GM12874 (cell line): Measurements from ENCODE around the gene ARNT2.

Experiments
- TF ChIP-seq, protein P1 (sequence below): IDR thresholded peaks from 2 replicates; pipeline ENCODE4 v1.5.1; 2011; ENCODE audit warnings: low read depth, mild to moderate bottlenecking, control low read depth, low read length, moderate library complexity; ENCODE audit not compliant: insufficient read depth

ARNT2 gene

GRCh38 chr15:80487839-80488390 lies 83.7 kb downstream of the ARNT2 start:
- TF ChIP-seq, protein P1, sequence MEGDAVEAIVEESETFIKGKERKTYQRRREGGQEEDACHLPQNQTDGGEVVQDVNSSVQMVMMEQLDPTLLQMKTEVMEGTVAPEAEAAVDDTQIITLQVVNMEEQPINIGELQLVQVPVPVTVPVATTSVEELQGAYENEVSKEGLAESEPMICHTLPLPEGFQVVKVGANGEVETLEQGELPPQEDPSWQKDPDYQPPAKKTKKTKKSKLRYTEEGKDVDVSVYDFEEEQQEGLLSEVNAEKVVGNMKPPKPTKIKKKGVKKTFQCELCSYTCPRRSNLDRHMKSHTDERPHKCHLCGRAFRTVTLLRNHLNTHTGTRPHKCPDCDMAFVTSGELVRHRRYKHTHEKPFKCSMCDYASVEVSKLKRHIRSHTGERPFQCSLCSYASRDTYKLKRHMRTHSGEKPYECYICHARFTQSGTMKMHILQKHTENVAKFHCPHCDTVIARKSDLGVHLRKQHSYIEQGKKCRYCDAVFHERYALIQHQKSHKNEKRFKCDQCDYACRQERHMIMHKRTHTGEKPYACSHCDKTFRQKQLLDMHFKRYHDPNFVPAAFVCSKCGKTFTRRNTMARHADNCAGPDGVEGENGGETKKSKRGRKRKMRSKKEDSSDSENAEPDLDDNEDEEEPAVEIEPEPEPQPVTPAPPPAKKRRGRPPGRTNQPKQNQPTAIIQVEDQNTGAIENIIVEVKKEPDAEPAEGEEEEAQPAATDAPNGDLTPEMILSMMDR: no peak

GRCh38 chr15:80489030-80489594 lies 84.9 kb downstream of the ARNT2 start:
- TF ChIP-seq, protein P1: no peak

DNA sequence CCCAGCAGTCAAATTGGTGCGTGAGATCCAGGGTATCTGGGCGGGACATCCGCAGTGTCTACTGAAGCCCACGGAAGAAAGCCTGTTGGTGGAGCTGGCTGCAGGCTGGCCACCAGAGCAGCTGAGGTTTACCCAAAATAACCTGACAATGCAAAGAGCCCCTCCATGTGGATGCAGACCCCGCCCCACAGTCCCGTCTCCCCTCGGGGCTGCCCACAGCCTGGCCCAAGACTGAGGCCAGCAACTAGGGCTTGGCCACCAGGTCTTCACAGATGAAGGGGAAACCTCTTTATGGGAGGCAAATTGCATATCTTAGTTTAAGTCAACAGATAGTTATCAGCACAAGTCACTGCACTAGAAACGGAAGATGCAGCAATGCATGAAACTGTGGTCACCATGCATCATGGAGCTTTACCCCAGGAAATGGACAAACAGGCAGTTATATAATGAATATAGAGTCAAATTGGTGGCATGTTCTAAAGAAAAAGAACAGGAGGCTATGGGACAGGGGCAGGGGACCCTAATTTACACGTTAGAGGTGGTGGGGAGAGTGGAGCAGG lies 86.3 kb downstream of the ARNT2 start:
- TF ChIP-seq, protein P1: no peak

DNA sequence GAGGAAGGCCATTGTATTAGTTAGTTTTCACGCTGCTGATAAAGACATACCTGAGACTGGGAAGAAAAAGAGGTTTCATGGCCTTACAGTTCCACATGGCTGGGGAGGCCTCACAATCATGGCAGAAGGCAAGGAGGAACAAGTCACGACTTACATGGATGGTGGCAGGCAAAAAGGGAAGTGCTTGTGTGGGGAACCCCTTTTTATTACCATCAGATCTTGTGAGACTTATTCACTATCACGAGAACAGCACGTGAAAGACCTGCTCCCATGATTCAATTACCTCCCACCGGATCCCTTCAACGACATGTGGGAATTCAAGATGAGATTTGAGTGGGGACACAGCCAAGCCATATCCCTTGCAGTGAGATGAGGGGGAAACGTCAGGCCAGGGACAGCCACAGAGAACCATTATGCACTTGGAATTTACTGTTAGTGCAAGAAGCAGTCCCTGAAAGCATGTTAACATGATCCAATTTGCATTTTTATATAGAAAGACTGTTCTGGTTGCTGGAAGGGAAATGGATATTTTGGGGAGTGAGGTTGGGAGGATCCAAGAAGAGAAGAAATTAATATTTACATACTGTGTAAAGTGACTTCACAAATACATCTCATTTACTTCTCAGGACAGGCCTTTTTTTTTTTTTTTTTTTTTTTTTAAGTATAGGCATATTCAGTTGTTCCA lies 87.1 kb downstream of the ARNT2 start:
- TF ChIP-seq, protein P1: no peak

GRCh38 chr15:80492409-80492808 lies 88.2 kb downstream of the ARNT2 start:
- TF ChIP-seq, protein P1: no peak

GRCh38 chr15:80492874-80493273 lies 88.7 kb downstream of the ARNT2 start:
- TF ChIP-seq, protein P1: no peak

DNA sequence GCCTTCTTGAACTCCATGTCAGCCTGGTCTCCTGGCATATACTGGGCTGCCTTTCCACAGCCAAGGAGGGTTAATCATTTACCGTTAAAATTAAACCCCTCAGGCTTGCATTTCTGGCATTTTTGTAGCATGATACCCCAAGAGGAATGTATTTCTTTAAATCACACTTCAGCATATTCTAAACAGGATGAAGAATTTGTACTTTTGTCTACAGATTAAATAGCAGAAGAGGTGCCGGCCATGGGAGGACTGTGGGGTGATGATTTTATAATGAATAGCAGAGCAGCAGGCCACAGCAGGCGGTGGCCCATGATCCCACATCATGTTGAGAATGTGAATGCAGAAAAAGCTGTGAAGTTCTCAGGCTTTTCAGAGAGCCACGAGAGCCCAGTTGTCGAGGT lies 90.2 kb downstream of the ARNT2 start:
- TF ChIP-seq, protein P1: no peak
